Measurements from ENCODE around the gene TMTC4.
"Not testable (repeated sequence)": the region's sequence is repeated elsewhere in the genome, so short reads cannot be mapped to it uniquely, and the experiment has no call there.

Gene TMTC4

DNA sequence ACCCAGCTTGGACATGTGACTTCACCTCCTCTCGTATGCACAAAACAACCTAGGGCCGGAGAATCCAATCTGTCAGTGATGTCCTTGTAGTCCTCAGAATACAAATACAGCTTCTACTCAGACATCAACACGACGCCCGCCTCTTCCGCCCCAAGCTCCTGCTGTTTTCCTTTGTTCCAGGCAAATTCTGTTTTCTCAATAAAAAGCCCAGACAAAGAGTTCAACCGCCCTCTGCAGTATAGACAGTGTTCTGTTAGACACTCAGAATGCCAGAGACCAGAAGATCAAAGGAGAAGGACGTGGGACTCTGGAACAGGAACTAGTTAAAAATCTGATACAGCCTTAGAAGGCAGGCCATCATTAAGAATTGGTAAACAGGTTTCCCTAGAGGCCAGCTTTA is 44.0 kb downstream of the TMTC4 start:
- DNase-seq (ENCODE audit: low spot score): no peak
- no peak overlapping the region for H3K4me3 ChIP-seq
- H3K27ac ChIP-seq: no peak overlapping the region
- no peak for TF ChIP-seq CTCF (IDR thresholded peaks at IDR 0.05)

- no peak for DNase-seq (ENCODE audit: low spot score)
- no peak overlapping the region for H3K27ac ChIP-seq
- no peak for TF ChIP-seq CTCF (IDR thresholded peaks at IDR 0.05)
- no peak overlapping the region for H3K4me3 ChIP-seq
These were observed 47.5 kb downstream of the TMTC4 start for GRCh38 chr13:100627120-100627519.

- no peak for DNase-seq (ENCODE audit: low spot score)
- Histone ChIP-seq H3K4me3 (no peak overlapping the region), H3K27ac (no peak overlapping the region)
- no peak for TF ChIP-seq CTCF (IDR thresholded peaks at IDR 0.05)
These were observed 49.1 kb downstream of the TMTC4 start for GRCh38 chr13:100625447-100625846.

DNA sequence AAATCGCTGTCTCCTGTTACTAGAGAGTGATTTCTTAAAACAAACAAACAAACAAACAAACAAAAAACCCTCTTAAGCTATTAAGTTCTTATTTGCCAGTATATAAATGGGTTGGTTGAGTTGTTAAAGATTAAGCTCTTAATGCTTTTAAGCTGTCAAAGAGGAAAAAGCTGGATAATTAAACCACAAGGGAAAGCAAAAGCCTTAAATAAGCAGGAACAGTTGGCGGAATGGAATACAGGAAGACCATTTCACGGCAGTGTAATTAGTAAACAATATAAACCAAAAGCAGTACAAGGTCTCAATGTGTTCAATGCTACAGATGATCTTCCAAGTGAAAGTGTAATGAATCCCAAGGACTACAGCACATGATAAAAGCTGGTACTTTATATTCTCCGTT is 53.8 kb downstream of the TMTC4 start:
- H3K4me3 ChIP-seq: no peak overlapping the region
- TF ChIP-seq CTCF (IDR thresholded peaks at IDR 0.05): no peak
- DNase-seq (ENCODE audit: low spot score): no peak
- H3K27ac ChIP-seq: no peak overlapping the region

DNA sequence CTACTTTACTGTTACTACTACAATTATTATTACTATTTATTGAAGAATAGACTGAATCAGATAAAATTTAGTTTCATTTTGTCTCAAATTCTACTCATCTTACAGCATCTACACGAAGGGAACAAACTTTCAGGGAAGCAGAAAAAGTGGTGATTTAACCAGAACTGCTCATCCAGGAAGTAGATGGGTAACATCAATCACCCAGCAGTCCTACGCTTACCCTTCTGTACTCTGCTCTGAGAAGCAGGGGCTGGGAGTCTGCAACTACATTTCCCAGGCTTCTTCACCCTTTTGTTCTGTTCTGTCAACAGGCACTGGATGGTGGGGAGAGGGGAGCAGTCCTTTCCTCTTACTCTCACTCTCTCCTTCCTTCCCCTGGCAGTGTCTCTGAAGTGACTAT is 54.7 kb downstream of the TMTC4 start:
- H3K4me3 ChIP-seq: no peak overlapping the region
- no peak for DNase-seq (ENCODE audit: low spot score)
- no peak for TF ChIP-seq CTCF (IDR thresholded peaks at IDR 0.05)
- no peak overlapping the region for H3K27ac ChIP-seq

- H3K4me3 ChIP-seq; DNase-seq (ENCODE audit: low spot score); H3K27ac ChIP-seq: not testable (repeated sequence)
These were observed 55.7 kb downstream of the TMTC4 start for GRCh38 chr13:100618897-100619296.

GRCh38 chr13:100613031-100613430 is 61.6 kb downstream of the TMTC4 start:
- no peak for DNase-seq (ENCODE audit: low spot score)
- no peak for TF ChIP-seq CTCF (IDR thresholded peaks at IDR 0.05)
- Histone ChIP-seq H3K4me3 (no peak overlapping the region), H3K27ac (no peak overlapping the region)
